Activated CD4-positive, alpha-beta T cell treated with anti-CD3 and anti-CD28 coated beads for 4 hours (primary cell): ENCODE measurements around the gene MXD3.

Experiments used
- DNase-seq, 2 donors: peaks; one replicate each; pipeline ENCODE4 v3.0.0-alpha.2; 2020

The MXD3 gene

DNA sequence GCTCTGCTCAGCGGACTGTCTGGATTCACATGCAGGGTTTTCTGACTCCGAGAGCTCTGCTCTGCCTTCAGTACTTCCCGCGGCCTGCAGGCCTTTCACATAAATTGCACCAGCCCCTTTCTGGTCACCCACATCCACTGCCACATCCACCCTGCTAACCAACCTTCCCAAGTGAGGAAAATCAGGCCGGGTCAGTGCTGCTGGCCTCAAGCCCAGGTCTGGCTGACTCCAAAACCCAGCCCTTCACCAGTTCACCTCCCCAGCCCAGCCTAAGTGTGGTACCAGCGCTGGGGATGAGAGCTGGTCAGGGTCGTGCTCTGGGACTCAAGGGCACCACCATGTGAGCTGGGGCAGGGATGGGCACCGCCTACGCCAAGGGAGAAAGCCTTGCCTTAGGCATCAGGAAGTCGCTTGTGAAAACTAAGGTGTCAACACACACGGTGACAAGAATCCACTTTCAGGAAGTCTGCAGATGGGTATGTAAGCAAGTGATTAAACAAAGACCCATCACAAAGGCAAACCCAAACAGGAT, 27.5 kb upstream of the MXD3 start:
- no peak for DNase-seq

- no peak for DNase-seq
Observed at GRCh38 chr5:177338251-177339106, 26.8 kb upstream of the MXD3 start.

DNA sequence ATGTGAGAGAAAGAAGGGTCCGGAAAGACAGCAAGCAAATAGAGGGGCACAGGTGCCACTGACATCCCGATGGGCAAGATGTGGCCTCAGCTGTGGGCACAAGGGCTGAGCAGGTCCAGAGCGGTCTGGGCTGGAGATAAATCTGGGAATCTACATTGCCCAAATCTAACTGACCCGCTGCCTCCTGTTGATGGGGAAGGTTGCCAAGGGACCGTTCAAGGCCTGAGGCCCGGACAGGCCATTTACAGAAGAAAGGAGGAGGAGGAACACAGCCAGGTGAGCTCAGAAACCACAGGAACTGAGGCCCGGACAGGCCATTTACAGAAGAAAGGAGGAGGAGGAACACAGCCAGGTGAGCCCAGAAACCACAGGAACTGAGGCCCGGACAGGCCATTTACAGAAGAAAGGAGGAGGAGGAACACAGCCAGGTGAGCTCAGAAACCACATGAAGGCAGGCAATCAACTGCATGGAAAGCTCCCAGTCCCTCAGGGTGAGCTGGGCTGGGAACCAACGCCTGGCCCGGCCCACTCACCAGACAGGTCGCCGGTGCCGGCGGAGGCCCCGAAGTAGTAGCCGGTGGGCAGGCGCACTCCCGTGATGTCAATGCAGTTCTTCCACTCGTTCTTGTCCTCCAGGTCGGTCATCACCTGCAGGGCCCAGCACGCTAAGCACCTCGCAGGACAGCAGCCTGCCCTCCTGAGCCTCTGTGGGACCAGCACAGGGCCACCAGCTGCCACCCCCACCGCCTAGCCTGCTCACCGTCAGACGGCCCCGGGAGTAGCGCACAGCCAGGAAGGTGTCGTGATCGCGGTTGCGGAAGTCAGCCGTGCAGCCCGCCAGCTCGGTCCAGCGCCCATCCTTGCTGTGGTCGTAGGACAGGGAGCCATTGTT, 25.2 kb upstream of the MXD3 start:
- no peak for DNase-seq

GRCh38 chr5:177336112-177336511, 24.4 kb upstream of the MXD3 start:
- DNase-seq = no peak

- no peak for DNase-seq
Observed at GRCh38 chr5:177335701-177336065, 24.0 kb upstream of the MXD3 start.

DNA sequence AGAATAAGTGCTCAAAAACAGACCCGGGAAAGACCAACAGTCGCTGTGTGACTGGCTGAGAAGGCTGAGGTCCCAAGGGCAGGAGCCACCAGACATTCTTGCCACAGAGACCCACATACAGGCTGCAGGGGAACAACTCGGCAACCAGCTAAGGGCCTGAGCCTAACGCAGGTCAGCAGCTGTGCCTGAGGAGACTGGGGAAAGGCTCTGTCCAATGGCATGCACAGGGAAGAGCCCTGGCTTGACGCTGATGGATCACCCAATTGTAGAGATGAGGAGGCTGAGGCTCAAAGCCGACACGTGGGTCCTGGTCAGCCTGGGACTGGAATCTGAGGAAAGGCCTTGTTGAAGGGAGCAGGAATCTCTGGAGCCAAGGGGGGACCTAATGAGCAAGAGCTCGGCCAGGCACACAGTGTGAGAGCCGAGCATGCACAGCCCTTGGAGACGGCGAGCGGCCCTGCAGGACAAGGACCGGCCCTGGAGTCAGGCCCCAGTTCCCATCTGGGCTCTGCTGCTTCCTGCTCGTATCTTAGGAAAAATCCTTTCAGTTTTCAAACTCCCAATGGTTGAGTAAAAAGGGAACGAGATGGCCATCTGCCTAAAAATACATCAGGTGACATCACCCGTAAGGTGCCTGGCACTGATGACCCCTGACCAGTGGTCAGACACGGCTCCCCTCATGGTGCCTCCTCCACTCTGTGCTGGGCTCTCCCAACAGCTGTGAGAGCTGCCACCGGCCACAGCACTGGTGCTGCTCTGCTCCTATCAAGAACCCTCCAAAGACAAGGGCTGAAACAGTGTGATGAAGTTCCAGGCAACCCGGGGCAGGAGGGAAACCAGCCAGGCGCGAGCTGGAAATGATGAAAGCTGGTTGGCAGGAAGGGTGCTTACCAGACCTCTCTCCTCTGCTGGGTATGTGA, 23.3 kb upstream of the MXD3 start:
- no peak for DNase-seq

GRCh38 chr5:177334155-177334551, 22.5 kb upstream of the MXD3 start:
- DNase-seq = no peak

DNA sequence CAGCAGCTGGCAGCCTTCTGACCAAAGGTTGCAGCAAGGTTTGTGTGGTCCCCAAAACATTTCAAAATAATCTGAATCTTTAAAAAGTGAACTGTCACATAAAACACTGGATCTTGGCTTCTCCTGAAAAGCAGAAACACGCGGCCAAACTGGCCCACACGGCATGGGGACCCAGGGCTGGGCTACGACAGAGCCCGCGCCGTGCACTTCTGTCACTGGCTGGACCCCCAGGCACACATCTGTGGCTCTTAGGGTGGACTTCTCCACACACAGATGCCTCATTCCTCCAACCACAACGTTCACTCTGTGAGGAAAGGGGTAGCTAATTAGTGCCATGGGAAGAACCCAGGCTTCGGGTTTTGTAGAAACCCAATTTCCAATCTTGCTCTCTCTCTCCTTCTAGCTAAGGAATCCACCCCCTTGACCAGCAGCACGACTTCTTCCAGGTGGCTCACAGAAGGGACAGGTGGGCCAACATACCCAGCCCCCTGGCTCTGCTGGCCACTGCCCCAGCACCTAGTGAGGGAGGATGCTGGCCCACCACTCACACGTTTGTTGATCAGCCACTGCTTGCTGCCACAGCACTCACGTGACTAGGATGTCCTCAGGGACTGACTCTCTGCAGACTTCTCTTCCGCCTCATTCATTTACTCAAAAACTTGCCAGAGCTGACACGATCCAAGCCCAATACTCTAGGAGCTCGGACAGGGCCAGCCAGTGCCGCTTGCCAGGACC, 21.9 kb upstream of the MXD3 start:
- DNase-seq = no peak

- no peak for DNase-seq
Observed at GRCh38 chr5:177332896-177333260, 21.2 kb upstream of the MXD3 start.

- DNase-seq = no peak
Observed at GRCh38 chr5:177332031-177332895, 20.6 kb upstream of the MXD3 start.

- no peak for DNase-seq
Observed at GRCh38 chr5:177330991-177331842, 19.5 kb upstream of the MXD3 start.

DNA sequence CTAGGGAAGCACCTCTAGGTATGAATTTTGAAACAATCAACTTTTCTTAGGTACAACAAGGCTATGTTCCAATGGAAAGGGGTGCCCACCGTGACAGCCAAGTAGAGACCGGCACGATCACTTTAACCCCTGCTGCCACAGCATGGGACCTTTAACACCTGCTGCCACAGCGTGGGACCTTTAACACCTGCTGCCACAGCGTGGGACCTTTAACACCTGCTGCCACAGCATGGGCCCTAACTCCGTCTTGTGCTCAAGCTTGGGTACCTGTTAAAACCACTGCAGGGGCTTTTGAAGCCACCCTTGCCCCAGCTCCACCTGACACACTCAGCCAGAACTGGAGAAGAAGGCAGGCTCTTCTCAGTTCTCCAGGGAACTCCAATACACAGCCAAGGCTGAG, 18.2 kb upstream of the MXD3 start:
- DNase-seq = no peak

DNA sequence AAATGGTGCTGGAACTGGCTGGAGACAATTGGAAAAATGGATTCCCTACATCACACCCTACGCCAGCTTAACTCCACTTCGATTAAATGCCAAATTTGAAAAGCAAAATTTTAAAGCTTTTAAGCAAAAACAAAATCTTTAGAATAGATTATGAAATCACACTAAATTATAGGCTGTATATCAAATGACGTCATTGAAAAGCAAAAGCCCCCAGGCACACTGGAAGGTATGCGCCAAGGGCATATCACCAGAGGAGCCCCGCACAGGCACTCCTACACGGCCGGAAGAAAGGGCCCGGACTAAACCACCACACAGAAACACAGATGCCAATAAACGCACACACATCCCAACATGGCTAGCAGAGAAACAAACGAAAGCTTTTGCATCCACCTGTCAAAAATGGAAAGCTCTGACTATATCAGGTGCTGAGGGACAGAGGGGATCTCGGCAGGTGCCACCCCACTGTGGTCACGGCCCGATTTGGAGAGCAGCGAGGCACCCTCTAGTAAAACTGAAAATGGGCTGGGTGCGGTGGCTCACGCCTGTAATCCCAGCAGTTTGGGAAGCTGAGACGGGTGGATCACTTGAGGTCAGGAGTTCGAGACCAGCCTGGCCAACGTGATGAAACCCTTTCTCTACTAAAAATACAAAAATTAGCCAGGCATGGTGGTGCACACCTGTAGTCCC, 17.0 kb upstream of the MXD3 start:
- no peak for DNase-seq

- DNase-seq = no peak
Observed at GRCh38 chr5:177327539-177328522, 16.1 kb upstream of the MXD3 start.

- DNase-seq = no peak
Observed at GRCh38 chr5:177325868-177326381, 14.2 kb upstream of the MXD3 start.

DNA sequence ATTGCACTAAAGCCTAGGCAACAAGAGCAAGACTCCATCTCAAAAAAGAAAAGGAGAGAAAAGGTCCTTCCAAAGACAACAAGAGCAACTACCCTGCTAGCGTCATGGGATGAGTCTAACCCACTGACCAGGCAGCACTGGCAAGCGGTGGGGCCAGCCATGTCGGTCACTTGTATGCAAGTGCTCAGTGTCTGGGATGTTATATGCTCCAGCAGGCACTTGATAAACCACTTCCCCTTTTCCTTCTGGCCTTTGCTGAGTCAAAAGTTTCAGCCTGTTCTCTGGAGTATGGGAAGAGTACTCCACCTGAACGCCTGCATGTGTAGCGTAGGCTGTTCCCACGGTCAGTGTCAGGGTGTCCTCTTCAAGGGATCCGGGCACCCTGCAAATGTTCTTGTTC, 9.2 kb upstream of the MXD3 start:
- no peak for DNase-seq

- no peak for DNase-seq
Observed at GRCh38 chr5:177319913-177320588, 8.4 kb upstream of the MXD3 start.
